Measurements from ENCODE around the gene GHRH.

GRCh38 chr20:37202267-37202943 lies 59.2 kb downstream of the GHRH start:
- TF ChIP-seq CTCF (IDR thresholded peaks at IDR 0.05) (peak; percentile 83 to 87 (median 84)), POLR2A (IDR thresholded peaks at IDR 0.05; ENCODE audit: low read depth) (no peak), POLR2AphosphoS5 (IDR thresholded peaks at IDR 0.05) (peak in 1 of 2 donors; percentile 51)

All from esophagus muscularis mucosa (tissue), 3 donors.